SK-N-SH treated with all-trans-retinoic acid at 6 μM for 48 hours (cell line): ENCODE results near the gene CST9.
"Not testable (repeated sequence)": the region's sequence is repeated elsewhere in the genome, so short reads cannot be mapped to it uniquely, and the experiment has no call there.

Experiments used
- ATAC-seq: fragments of 200-7000 bp; cut with Tn5 transposase; 3 replicates; pipeline ENCODE4 v1.9.1; 2020; ENCODE audit warnings: mild to moderate bottlenecking, moderate library complexity
- ARNTL ChIP-seq: fragments of 450-650 bp; formaldehyde crosslinking; IDR thresholded peaks from 2 replicates; pipeline ENCODE4 v1.5.0; 2020; ENCODE audit warnings: low read depth, mild to moderate bottlenecking, moderate library complexity, borderline replicate concordance
- BACH2 ChIP-seq: fragments of 250-450 bp; sonication (Bioruptor Pico); IDR thresholded peaks from 2 replicates; pipeline ENCODE4 v1.9.0; 2021; ENCODE audit warnings: mild to moderate bottlenecking, borderline replicate concordance
- CSDC2 ChIP-seq: fragments of 250-450 bp; sonication (Bioruptor Pico); IDR thresholded peaks from 2 replicates; pipeline ENCODE4 v1.5.0; 2020; ENCODE audit warnings: mild to moderate bottlenecking, moderate library complexity
- ESRRG ChIP-seq: fragments of 250-450 bp; sonication (Bioruptor Pico); IDR thresholded peaks from 2 replicates; pipeline ENCODE4 v1.6.1; 2021; ENCODE audit warnings: mild to moderate bottlenecking
- GLIS3 ChIP-seq: fragments of 250-450 bp; sonication (Bioruptor Pico); IDR thresholded peaks from 2 replicates; pipeline ENCODE4 v1.5.0; 2020; ENCODE audit warnings: mild to moderate bottlenecking, moderate library complexity
- ISL1 ChIP-seq: fragments of 250-450 bp; sonication (Bioruptor Pico); IDR thresholded peaks from 2 replicates; pipeline ENCODE4 v2.1.2; 2022; ENCODE audit warnings: mild to moderate bottlenecking, moderate library complexity
- OSR1 ChIP-seq: fragments of 250-450 bp; sonication (Bioruptor Pico); IDR thresholded peaks from 2 replicates; pipeline ENCODE4 v1.8.0; 2022; ENCODE audit warnings: moderate library complexity, mild to moderate bottlenecking, inconsistent platforms
- RARB ChIP-seq: fragments of 250-450 bp; sonication (Bioruptor Pico); IDR thresholded peaks from 2 replicates; pipeline ENCODE4 v1.8.0; 2021; ENCODE audit warnings: mild to moderate bottlenecking, moderate library complexity
- SNAI2 ChIP-seq: fragments of 250-450 bp; sonication (Bioruptor Pico); IDR thresholded peaks from 2 replicates; pipeline ENCODE4 v1.5.0; 2020; ENCODE audit warnings: mild to moderate bottlenecking, moderate library complexity
- TCF4 ChIP-seq: fragments of 250-450 bp; sonication (Bioruptor Pico); IDR thresholded peaks from 2 replicates; pipeline ENCODE4 v1.8.0; 2021; ENCODE audit warnings: mild to moderate bottlenecking, moderate library complexity, borderline replicate concordance
- TOX ChIP-seq: fragments of 250-450 bp; sonication (Bioruptor Pico); IDR thresholded peaks from 2 replicates; pipeline ENCODE4 v1.8.0; 2021; ENCODE audit warnings: mild to moderate bottlenecking, moderate library complexity, borderline replicate concordance
- ZC3H10 ChIP-seq: fragments of 250-450 bp; sonication (Bioruptor Pico); IDR thresholded peaks from 2 replicates; pipeline ENCODE4 v1.5.1; 2021; ENCODE audit warnings: mild to moderate bottlenecking, moderate library complexity
- ZFP3 ChIP-seq: fragments of 250-450 bp; sonication (Bioruptor Pico); IDR thresholded peaks from 2 replicates; pipeline ENCODE4 v1.5.0; 2020; ENCODE audit warnings: mild to moderate bottlenecking, moderate library complexity
- ZFP30 ChIP-seq: fragments of 450-650 bp; formaldehyde crosslinking; IDR thresholded peaks from 2 replicates; pipeline ENCODE4 v1.5.0; 2022; ENCODE audit warnings: mild to moderate bottlenecking, moderate library complexity
- ZNF565 ChIP-seq: fragments of 450-650 bp; formaldehyde crosslinking; conservative IDR thresholded peaks from 2 replicates; pipeline ENCODE4 v1.5.0; 2020; ENCODE audit warnings: low read depth, mild to moderate bottlenecking, moderate library complexity
- ZNF70 ChIP-seq: fragments of 450-650 bp; formaldehyde crosslinking; IDR thresholded peaks from 2 replicates; pipeline ENCODE4 v1.5.0; 2020; ENCODE audit warnings: mild to moderate bottlenecking, moderate library complexity
- ZNF8 ChIP-seq: fragments of 450-650 bp; formaldehyde crosslinking; IDR thresholded peaks from 2 replicates; pipeline ENCODE4 v1.5.0; 2020; ENCODE audit warnings: mild to moderate bottlenecking, moderate library complexity
- TF ChIP-seq, protein P1 (sequence below): fragments of 250-450 bp; sonication (Bioruptor Pico); IDR thresholded peaks from 2 replicates; pipeline ENCODE4 v1.8.0; 2021; ENCODE audit warnings: low read depth, mild to moderate bottlenecking, moderate library complexity, borderline replicate concordance
- TF ChIP-seq, protein P2 (sequence below): fragments of 250-450 bp; sonication (Bioruptor Pico); IDR thresholded peaks from 2 replicates; pipeline ENCODE4 v1.5.1; 2021; ENCODE audit warnings: mild to moderate bottlenecking, moderate library complexity
- TF ChIP-seq, protein P3 (sequence below): fragments of 250-450 bp; sonication (Bioruptor Pico); IDR thresholded peaks from 2 replicates; pipeline ENCODE4 v1.5.0; 2020; ENCODE audit warnings: mild to moderate bottlenecking, moderate library complexity
- TF ChIP-seq, protein P4 (sequence below): fragments of 250-450 bp; sonication (Bioruptor Pico); IDR thresholded peaks from 2 replicates; pipeline ENCODE4 v1.5.1; 2020; ENCODE audit warnings: low read depth, mild to moderate bottlenecking, moderate library complexity

The CST9 gene

DNA sequence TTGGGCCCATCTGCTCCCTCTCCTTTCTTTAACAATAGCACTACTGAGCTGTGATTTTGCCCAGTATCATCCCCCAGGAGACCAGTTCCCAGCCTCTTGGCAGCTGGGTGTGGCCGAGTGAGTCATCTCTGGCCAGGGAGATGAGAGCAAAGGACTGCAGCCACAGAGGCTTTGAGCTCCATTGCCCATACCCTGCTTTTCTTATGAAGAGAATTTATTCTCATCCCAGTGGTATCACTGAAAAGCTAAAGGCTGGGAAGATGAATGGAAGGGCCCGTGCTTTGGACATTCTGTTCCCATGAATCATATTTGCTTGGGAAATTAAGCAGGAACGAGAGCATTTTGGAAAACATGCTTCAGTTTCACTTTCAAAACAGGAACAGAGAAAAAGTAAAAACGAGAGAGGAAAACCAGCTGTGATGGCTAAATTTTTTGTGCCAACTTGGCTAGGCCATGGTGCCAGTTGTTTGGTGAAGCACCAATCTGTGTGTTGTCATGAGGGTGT lies 17.2 kb upstream of the CST9 start:
- TF ChIP-seq ZNF8 (CRISPR knock-in tag) (no peak), TCF4 (CRISPR knock-in tag) (no peak), ARNTL (CRISPR knock-in tag) (no peak), OSR1 (CRISPR knock-in tag) (no peak), ZFP30 (CRISPR knock-in tag) (no peak), BACH2 (CRISPR knock-in tag) (no peak), ESRRG (CRISPR knock-in tag) (no peak), ISL1 (CRISPR knock-in tag) (no peak), GLIS3 (CRISPR knock-in tag) (no peak), TOX (no peak), CSDC2 (CRISPR knock-in tag) (no peak)
- TF ChIP-seq, protein P1, sequence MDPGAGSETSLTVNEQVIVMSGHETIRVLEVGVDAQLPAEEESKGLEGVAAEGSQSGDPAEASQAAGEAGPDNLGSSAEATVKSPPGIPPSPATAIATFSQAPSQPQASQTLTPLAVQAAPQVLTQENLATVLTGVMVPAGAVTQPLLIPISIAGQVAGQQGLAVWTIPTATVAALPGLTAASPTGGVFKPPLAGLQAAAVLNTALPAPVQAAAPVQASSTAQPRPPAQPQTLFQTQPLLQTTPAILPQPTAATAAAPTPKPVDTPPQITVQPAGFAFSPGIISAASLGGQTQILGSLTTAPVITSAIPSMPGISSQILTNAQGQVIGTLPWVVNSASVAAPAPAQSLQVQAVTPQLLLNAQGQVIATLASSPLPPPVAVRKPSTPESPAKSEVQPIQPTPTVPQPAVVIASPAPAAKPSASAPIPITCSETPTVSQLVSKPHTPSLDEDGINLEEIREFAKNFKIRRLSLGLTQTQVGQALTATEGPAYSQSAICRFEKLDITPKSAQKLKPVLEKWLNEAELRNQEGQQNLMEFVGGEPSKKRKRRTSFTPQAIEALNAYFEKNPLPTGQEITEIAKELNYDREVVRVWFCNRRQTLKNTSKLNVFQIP (CRISPR knock-in tag) = no peak
- TF ChIP-seq, protein P2, sequence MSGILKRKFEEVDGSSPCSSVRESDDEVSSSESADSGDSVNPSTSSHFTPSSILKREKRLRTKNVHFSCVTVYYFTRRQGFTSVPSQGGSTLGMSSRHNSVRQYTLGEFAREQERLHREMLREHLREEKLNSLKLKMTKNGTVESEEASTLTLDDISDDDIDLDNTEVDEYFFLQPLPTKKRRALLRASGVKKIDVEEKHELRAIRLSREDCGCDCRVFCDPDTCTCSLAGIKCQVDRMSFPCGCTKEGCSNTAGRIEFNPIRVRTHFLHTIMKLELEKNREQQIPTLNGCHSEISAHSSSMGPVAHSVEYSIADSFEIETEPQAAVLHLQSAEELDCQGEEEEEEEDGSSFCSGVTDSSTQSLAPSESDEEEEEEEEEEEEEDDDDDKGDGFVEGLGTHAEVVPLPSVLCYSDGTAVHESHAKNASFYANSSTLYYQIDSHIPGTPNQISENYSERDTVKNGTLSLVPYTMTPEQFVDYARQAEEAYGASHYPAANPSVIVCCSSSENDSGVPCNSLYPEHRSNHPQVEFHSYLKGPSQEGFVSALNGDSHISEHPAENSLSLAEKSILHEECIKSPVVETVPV = no peak
- TF ChIP-seq, protein P3, sequence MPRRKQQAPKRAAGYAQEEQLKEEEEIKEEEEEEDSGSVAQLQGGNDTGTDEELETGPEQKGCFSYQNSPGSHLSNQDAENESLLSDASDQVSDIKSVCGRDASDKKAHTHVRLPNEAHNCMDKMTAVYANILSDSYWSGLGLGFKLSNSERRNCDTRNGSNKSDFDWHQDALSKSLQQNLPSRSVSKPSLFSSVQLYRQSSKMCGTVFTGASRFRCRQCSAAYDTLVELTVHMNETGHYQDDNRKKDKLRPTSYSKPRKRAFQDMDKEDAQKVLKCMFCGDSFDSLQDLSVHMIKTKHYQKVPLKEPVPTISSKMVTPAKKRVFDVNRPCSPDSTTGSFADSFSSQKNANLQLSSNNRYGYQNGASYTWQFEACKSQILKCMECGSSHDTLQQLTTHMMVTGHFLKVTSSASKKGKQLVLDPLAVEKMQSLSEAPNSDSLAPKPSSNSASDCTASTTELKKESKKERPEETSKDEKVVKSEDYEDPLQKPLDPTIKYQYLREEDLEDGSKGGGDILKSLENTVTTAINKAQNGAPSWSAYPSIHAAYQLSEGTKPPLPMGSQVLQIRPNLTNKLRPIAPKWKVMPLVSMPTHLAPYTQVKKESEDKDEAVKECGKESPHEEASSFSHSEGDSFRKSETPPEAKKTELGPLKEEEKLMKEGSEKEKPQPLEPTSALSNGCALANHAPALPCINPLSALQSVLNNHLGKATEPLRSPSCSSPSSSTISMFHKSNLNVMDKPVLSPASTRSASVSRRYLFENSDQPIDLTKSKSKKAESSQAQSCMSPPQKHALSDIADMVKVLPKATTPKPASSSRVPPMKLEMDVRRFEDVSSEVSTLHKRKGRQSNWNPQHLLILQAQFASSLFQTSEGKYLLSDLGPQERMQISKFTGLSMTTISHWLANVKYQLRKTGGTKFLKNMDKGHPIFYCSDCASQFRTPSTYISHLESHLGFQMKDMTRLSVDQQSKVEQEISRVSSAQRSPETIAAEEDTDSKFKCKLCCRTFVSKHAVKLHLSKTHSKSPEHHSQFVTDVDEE = no peak
- TF ChIP-seq, all 23 proteins: peak for 0
- ATAC-seq = peak; percentile 96

DNA sequence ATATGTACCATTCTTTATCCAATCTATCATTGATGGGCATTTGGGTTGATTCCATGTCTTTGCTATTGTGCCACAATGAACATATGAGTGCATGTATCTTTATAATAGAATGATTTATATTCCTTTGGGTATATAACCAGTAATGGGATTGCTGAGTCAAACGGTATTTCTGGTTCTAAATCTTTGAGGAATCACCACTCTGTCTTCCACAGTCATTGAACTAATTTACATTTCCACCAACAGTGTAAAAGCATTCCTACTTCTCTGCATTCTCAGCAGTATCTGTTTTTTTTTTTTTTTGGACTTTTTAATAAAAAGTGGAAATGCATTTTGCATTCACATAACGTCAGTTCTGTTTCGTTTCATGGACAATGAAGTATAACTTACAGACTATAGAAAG lies 16.7 kb upstream of the CST9 start:
- not testable (repeated sequence) for ATAC-seq

DNA sequence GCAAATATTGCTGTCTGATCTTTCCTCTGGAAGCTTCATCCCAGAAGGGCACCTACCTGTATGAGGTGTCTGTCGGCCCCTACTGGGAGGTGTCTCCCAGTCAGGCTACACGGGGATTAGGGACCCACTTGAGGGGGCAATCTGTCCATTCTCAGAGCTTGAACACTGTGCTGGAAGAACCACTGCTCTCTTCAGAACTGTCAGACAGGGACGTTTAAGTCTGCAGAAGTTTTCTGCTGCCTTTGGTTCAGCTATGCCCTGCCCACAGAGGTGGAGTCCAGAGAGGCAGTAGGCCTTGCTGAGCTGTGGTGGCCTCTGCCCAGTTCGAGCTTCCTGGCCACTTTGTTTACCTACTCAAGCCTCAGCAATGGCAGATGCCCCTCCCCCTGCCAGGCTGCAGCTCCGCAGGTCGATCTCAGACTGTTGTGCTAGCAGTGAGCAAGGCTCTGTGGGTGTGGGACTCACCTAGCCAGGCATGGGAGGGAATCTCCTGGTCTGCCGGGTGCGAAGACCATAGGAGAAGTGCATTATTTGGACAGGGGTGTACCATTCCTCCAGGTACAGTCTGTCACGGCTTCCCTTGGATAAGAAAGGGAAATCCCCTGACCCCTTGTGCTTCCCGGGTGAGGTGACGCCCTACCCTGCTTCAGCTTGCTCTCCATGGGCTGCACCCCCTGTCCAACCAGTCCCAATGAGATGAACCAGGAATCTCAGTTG lies 15.1 kb upstream of the CST9 start:
- ATAC-seq = not testable (repeated sequence)

DNA sequence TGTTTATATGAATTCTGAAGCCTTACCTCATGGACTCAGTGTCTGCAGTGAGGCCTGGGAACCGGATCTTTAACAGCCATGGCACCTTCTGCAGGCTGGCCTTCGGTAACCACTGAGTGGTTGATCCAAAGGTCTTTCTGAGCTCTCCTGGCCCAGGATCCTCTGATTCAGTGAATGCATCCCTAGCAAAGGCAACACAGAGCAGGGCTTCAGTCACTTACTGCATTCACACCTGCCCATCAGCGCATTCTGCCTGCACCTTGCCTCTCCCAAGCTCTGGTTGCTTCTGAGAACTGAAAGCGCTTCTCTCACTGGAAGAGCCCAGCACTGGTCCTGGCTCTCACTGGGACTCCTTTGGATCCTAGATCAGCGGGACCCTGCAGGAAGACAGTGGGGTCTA lies 8.4 kb upstream of the CST9 start:
- TF ChIP-seq, protein P4, sequence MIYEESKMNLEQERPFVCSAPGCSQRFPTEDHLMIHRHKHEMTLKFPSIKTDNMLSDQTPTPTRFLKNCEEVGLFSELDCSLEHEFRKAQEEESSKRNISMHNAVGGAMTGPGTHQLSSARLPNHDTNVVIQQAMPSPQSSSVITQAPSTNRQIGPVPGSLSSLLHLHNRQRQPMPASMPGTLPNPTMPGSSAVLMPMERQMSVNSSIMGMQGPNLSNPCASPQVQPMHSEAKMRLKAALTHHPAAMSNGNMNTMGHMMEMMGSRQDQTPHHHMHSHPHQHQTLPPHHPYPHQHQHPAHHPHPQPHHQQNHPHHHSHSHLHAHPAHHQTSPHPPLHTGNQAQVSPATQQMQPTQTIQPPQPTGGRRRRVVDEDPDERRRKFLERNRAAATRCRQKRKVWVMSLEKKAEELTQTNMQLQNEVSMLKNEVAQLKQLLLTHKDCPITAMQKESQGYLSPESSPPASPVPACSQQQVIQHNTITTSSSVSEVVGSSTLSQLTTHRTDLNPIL (CRISPR knock-in tag) = no peak
- no peak for ATAC-seq

DNA sequence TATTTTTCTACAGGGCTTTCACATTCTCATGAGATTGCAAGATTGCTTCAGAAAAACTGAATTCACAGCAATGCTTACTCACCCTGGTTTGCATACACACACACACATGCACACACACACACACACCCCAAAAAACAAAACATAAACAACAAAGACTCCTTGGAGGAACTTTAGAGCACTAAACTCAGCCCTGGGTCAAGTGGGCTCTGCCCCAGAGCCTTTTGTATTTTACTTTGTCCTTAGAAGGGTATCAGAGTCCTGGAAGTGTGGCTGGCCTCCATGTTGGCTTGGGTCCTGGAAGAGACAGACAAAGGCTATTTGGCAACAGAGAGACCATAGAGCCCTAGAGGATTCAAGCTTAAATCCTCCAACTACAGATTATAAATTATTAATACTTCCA lies 8.0 kb upstream of the CST9 start:
- no peak for ATAC-seq
- TF ChIP-seq SNAI2 (CRISPR knock-in tag) (no peak), ISL1 (CRISPR knock-in tag) (no peak), OSR1 (CRISPR knock-in tag) (no peak), ZNF565 (CRISPR knock-in tag) (no peak), TCF4 (CRISPR knock-in tag) (no peak), ZFP3 (no peak), ZC3H10 (no peak), GLIS3 (CRISPR knock-in tag) (no peak), RARB (CRISPR knock-in tag) (no peak), BACH2 (CRISPR knock-in tag) (no peak), ESRRG (CRISPR knock-in tag) (no peak), ZNF70 (no peak)
- TF ChIP-seq, protein P2 = no peak
- TF ChIP-seq, protein P1 (CRISPR knock-in tag) = no peak
